Thyroid gland (tissue), 4 donors: Measurements from ENCODE around the gene CD6.

Experiments used
- POLR2A ChIP-seq, 2 donors: fragments of 450-650 bp; IDR thresholded peaks; one replicate each; pipeline ENCODE4 v1.6.1; 2017; ENCODE audit warnings: antibody characterized with exemption in 2 of 2, mild to moderate bottlenecking in 2 of 2, moderate library complexity in 1 of 2
- TF ChIP-seq, protein P1 (sequence below), 6 experiments: fragments of 200-600 bp in 3 of 6; fragments of 450-650 bp in 3 of 6; sonication (generic) in 3 of 6; IDR thresholded peaks; one replicate each; pipeline ENCODE4 v1.5.1; 2016 to 2019; ENCODE audit warnings: antibody characterized with exemption in 6 of 6, mild to moderate bottlenecking in 2 of 6, inconsistent platforms in 1 of 6, moderate library complexity in 1 of 6

DNA sequence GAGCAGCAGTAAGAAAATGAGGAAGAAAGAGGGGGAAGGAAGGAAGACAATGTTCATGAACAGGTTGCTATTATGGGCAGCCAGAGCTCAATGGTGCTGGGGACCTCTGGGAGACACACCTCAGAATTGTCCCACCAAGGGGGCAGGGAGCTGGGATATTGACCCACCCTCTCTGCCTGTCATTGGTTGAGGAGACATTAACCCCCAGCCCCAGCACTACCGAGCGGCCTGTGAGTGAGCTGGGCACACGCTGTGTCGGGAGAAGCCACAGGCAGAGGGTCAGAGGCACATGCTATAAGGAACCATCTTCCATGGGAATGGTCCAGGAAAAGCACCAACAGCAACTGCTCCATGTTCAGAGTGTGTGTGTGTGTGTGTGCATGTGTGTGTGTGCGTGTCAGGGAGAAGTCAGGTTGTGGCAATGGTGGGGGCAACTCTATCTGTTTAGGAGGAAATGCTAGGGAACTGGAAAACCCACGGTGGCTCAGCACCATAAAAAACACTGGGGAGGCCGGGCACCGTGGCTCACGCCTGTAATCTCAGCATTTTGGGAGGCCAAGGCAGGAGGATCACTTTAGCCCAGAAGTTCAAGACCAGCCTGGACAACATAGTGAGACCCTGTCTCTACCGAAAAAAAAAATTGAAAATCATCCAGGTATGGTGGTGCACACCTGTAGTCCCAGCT is 49.2 kb downstream of the CD6 start:
- TF ChIP-seq, protein P1, sequence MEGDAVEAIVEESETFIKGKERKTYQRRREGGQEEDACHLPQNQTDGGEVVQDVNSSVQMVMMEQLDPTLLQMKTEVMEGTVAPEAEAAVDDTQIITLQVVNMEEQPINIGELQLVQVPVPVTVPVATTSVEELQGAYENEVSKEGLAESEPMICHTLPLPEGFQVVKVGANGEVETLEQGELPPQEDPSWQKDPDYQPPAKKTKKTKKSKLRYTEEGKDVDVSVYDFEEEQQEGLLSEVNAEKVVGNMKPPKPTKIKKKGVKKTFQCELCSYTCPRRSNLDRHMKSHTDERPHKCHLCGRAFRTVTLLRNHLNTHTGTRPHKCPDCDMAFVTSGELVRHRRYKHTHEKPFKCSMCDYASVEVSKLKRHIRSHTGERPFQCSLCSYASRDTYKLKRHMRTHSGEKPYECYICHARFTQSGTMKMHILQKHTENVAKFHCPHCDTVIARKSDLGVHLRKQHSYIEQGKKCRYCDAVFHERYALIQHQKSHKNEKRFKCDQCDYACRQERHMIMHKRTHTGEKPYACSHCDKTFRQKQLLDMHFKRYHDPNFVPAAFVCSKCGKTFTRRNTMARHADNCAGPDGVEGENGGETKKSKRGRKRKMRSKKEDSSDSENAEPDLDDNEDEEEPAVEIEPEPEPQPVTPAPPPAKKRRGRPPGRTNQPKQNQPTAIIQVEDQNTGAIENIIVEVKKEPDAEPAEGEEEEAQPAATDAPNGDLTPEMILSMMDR (IDR thresholded peaks at IDR 0.05): no peak
- no peak for TF ChIP-seq POLR2A (IDR thresholded peaks at IDR 0.05)
